Activated naive CD4-positive, alpha-beta T cell treated with anti-CD3 and anti-CD28 coated beads for 36 hours (primary cell): Measurements from ENCODE around the gene ZNF175. TPM values are rescaled to one million over a fixed set of nuclear protein-coding genes. Genes with fewer than 3 reads are reported as not detected.
"Not testable (repeated sequence)": the region's sequence is repeated elsewhere in the genome, so short reads cannot be mapped to it uniquely, and the experiment has no call there.

ENCODE experiments used
- CTCF ChIA-PET: fragments of 350-600 bp; sonication (Branson Sonifier 250); formaldehyde crosslinking; loops from one replicate; lab custom pipeline; 2021; ENCODE audit warnings: antibody characterized with exemption; lab: Charles Lee
- DNase-seq: peaks from one replicate; pipeline ENCODE4 v3.0.0-alpha.2; 2020
- H3K27ac Mint-ChIP-seq: one replicate; pipeline ENCODE4 v1.8.0; 2021; ENCODE audit warnings: mild to moderate bottlenecking, mixed read lengths
- H3K27me3 Mint-ChIP-seq: one replicate; pipeline ENCODE4 v1.8.0; 2021; ENCODE audit warnings: low read depth, mixed read lengths
- H3K36me3 Mint-ChIP-seq: one replicate; pipeline ENCODE4 v1.8.0; 2021; ENCODE audit warnings: low read depth, mixed read lengths
- H3K4me1 Mint-ChIP-seq: one replicate; pipeline ENCODE4 v1.8.0; 2021; ENCODE audit warnings: low read depth, mixed read lengths
- H3K4me3 Mint-ChIP-seq: one replicate; pipeline ENCODE4 v1.8.0; 2021; ENCODE audit warnings: mild to moderate bottlenecking, moderate library complexity, mixed read lengths
- H3K9me3 Mint-ChIP-seq: one replicate; pipeline ENCODE4 v1.8.0; 2021; ENCODE audit warnings: mixed read lengths
- intact Hi-C: fragments of 100-400 bp; cut with micrococcal nuclease; formaldehyde crosslinking; loops from one replicate; pipeline ENCODE4 v1.15.1; 2023
- total RNA-seq, 2 experiments: library from RNA; stranded (reverse); gene quantifications; one replicate each; pipeline ENCODE4 v1.2.3, GENCODE V29; 2021

Gene ZNF175
- total RNA-seq, 2 experiments from 2014 or later, result 6.5 to 7.9 TPM

DNA sequence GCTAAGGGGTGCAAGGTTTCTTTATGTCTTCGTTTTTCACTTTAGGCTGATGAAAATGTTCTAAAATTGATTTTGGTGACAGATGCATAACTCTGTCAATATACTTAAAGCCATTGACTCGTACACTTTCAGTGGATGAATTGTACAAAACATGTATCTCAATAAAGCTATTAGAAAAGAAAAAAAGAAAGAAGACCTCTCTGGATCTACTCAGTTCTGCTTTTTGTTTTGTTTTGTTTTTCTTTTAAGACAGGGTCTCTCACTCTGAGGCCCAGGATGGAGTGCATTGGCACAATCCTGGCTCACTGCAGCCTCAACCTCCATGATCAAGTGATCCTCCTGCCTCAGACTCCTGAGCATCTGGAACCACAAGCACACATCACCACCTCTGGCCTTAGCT lies 55.6 kb downstream of the ZNF175 start:
- DNase-seq, result no peak
- CTCF ChIA-PET, result no interaction called here
- Mint-ChIP-seq H3K27me3 (peaks cover 23% of the 10 kb centered on the region), H3K27ac (no peak overlapping the region), H3K4me1 (no peaks in the 10 kb centered on the region), H3K4me3 (no peak overlapping the region), H3K9me3 (no peaks in the 10 kb centered on the region), H3K36me3 (no peaks in the 10 kb centered on the region)
- intact Hi-C loops, result no loop called here

DNA sequence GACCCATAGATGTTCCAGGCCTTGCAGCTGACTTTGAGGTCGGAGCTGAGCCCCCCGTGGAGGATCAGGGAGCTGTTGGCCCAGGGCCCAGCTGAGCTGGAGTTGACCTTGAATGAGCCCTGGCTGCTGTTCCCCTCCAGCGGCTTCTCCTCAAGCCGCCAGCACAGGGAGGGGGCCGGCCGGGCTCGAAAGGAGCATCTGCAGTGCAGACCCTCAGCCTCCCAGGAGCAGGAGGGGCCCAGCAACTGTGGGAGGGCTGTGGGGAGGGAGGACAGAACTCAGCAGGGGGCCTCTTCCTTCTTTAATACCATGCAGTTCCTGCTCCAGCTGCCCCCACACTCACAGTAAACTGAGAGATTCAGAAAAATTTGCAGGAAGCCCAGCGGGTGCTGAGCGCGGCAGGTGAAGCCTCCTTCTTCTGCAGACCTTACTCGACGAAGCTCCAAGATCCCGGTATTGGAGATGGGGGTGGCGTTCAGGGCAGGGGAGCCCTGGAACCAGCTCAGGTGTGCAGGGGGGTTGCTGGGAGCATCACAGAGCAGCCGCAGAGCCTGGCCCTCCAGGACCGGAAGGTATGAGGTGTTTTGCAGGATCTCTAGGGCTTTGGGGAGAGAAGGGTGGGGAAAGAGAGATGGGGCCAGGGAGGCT lies 56.5 kb downstream of the ZNF175 start:
- H3K4me3 Mint-ChIP-seq, result no peak overlapping the region
- H3K4me1 Mint-ChIP-seq, result no peaks in the 10 kb centered on the region
- no peaks in the 10 kb centered on the region for H3K36me3 Mint-ChIP-seq
- no peak for DNase-seq
- intact Hi-C loops, result no loop called here
- no peaks in the 10 kb centered on the region for H3K9me3 Mint-ChIP-seq
- peaks cover 25% of the 10 kb centered on the region for H3K27me3 Mint-ChIP-seq
- CTCF ChIA-PET, result interaction anchor here (0.7 kb wide), 1 partner anchor 34 kb away, joined by 3 read pairs; no protein-coding TSS in a partner anchor
- H3K27ac Mint-ChIP-seq, result no peak overlapping the region

DNA sequence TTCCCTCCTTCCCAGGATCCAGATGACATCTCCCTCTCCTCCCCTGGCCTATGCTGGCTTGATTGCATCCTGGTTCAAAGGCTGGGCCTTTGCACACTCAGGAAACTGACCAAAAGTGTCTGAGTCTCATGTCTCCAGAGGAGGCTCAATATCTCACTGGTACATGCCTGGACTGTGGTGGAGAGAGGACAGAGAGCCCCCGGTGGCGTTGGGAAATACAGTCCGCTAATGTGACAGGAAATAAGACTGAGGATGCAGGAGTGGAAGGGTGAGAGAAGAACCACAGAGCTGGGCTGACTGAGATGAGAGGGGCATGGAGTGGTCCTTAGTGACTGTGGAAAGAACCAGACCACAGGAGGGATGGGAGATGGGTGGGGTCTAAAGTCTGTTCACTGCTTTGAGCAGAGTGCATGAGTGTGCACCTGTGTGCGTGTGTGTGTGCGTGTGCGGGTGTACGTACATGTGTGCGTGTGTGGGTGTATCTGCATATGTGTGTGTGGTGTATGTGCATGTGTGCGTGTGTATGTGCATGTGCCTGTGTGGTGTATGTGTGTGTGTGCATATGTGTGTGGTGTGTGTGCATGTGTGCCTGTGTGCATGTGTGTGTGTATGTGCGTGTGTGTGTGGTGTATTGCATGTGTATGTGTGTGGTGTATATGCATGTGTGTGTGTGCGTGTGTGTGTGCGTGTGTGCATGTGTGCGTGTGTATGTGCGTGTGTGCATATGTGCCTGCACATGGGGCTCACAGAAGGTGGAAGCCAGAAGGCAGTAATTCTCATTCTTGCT lies 57.3 kb downstream of the ZNF175 start:
- H3K36me3 Mint-ChIP-seq, result no peaks in the 10 kb centered on the region
- intact Hi-C loops, result no loop called here
- no peak for DNase-seq
- H3K27me3 Mint-ChIP-seq, result peaks cover 23% of the 10 kb centered on the region
- no peaks in the 10 kb centered on the region for H3K4me1 Mint-ChIP-seq
- CTCF ChIA-PET, result no interaction called here
- no peaks in the 10 kb centered on the region for H3K9me3 Mint-ChIP-seq
- H3K4me3 Mint-ChIP-seq, result no peak overlapping the region
- no peak overlapping the region for H3K27ac Mint-ChIP-seq

DNA sequence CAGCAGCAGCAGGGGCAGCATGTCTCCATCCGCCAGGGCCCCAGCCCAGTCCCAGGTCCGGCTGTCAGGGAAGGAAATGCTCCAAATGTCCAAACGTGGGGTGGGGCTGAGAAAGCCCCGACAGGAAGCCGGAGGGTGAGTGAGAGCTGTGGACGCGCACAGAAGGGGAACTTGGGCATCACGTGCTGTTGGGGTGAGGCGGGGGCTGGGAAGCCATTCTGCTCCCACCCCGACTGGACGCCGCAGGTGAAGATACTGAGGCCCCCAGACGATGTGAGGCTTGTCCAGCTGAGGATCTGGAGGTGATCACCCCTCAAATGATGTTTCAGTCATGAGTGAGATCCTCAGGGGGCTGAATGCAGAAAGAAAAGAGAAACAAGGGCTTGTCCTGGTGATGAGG lies 59.2 kb downstream of the ZNF175 start, which contains the start of gene SIGLEC5:
Gene SIGLEC5, minus strand, starts transcription at position 87 of the 400 bp plus-strand sequence. Its CDS starts 66 bp downstream, at position 21.
- DNase-seq, H3K4me1 Mint-ChIP-seq, H3K4me3 Mint-ChIP-seq, H3K36me3 Mint-ChIP-seq, H3K9me3 Mint-ChIP-seq, intact Hi-C loops, H3K27ac Mint-ChIP-seq: not testable (repeated sequence)
- H3K27me3 Mint-ChIP-seq, result peaks cover 16% of the 10 kb centered on the region
- CTCF ChIA-PET, result interaction anchor here (0.6 kb wide), 1 partner anchor 45 kb away, joined by 4 read pairs; no protein-coding TSS in a partner anchor

DNA sequence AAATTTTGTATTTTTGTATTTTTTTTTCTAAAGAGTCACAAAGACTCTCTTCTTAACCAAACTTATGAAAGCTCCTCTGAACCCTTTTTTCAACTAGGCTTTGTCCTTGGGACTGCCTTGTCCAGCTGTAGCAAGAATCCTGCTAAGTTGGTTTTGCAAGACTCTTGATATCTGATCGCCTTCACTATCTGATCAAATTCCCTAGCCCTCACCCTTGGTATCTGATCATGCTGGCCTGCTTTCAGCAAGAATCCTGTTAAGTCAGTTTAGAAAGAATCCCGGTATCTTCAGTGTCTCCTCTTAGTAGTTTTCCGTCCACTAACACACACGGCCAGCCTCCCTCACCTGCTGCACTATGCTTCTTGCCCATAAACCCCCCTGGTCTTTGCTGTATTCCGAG lies 61.0 kb downstream of the ZNF175 start:
- Mint-ChIP-seq H3K27me3 (peaks cover 13% of the 10 kb centered on the region), H3K4me3 (no peak overlapping the region), H3K27ac (no peak overlapping the region), H3K36me3 (no peaks in the 10 kb centered on the region), H3K4me1 (no peaks in the 10 kb centered on the region), H3K9me3 (no peaks in the 10 kb centered on the region)
- CTCF ChIA-PET, result interaction anchor here (0.6 to 1.1 kb wide), 2 partner anchors 15 to 877 kb away, joined by 3 read pairs; no protein-coding TSS in a partner anchor
- intact Hi-C loops, result no loop called here
- DNase-seq, result no peak

DNA sequence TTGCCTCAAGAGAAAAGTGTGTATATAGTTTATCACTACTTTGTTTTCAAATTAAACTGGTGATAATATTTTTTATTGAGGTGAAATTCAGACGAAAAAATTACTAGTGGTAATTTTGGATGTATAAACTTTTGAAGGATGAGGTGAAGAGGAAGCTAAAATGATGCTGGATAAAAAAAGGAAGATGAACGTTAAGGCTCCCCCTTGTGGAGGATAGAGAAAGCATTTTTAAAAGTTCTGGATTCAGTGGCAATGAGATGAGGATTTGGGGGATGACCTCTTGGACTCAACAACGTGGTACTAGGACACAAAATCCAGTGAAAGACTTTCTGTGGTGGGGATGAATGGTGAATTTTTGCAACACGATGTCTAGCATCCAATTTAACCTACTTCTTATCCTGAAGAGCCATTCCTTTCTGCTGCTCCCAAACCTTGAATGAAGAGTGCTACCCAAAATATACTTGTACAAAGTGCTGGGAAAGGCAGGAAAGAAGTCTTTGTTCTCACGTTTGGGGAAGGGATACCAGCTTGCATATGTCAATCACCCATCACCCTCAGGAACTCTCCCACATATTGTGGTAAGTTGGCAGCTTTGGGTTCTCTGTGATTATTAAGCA lies 66.4 kb downstream of the ZNF175 start:
- Mint-ChIP-seq H3K27me3 (peaks cover 29% of the 10 kb centered on the region), H3K9me3 (peaks cover 4% of the 10 kb centered on the region), H3K4me1 (no peaks in the 10 kb centered on the region), H3K36me3 (no peaks in the 10 kb centered on the region), H3K4me3 (no peak overlapping the region), H3K27ac (no peak overlapping the region)
- no peak for DNase-seq
- intact Hi-C loops, result loop anchor here (1.0 kb wide), 1 partner anchor 164 kb away; no protein-coding TSS in a partner anchor
- CTCF ChIA-PET, result interaction anchor here (0.6 to 2.1 kb wide), 6 partner anchors 19 to 280 kb away, joined by 3 to 10 read pairs (median 3); partner anchors contain the start of gene HAS1

DNA sequence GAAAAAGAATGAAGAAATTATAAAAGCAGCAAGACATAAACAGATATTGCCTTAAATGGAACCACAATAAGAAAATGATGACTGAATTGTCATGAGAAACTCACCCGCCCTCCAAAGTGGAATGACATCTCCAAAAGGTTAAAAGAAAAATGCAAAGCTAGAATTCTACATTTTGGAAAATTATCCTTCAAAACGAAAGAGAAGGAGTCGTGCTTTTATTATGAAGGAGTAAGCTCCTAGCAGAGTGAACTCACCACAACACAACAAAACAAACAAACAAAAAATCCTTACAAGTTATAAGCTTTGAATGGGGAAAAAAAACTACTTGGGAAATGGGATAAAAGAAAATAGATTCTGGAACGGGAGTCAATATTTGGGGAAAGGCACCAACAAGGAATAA lies 68.8 kb downstream of the ZNF175 start:
- DNase-seq, result no peak
- CTCF ChIA-PET, result interaction anchor here (0.6 kb wide), 1 partner anchor 137 kb away, joined by 3 read pairs; no protein-coding TSS in a partner anchor
- no peak overlapping the region for H3K27ac Mint-ChIP-seq
- H3K4me1 Mint-ChIP-seq, result no peaks in the 10 kb centered on the region
- peaks cover 39% of the 10 kb centered on the region for H3K27me3 Mint-ChIP-seq
- intact Hi-C loops, result no loop called here
- no peak overlapping the region for H3K4me3 Mint-ChIP-seq
- peaks cover 4% of the 10 kb centered on the region for H3K9me3 Mint-ChIP-seq
- no peaks in the 10 kb centered on the region for H3K36me3 Mint-ChIP-seq

DNA sequence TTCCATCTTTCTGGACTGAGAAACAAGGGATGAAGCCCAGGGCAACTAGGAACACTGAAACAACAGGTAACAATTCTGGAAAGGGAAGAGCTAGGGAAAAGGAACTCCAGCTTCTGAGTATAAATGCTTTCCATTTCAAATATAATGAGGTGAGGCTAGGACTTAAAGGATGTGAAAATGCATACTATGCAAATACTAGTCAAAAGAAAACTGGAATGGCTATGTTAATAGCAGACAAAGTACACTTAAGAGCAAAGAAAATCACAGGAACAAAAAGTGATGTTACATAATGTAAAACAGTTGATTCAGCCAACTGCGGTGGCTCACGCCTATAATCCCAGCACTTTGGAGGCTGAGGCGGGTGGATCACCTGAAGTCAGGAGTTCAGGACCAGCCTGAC lies 69.3 kb downstream of the ZNF175 start:
- H3K36me3 Mint-ChIP-seq, result no peaks in the 10 kb centered on the region
- DNase-seq, result no peak
- peaks cover 39% of the 10 kb centered on the region for H3K27me3 Mint-ChIP-seq
- CTCF ChIA-PET, result interaction anchor here (0.6 kb wide), 1 partner anchor 137 kb away, joined by 3 read pairs; no protein-coding TSS in a partner anchor
- H3K4me3 Mint-ChIP-seq, result no peak overlapping the region
- H3K27ac Mint-ChIP-seq, result no peak overlapping the region
- intact Hi-C loops, result no loop called here
- no peaks in the 10 kb centered on the region for H3K4me1 Mint-ChIP-seq
- H3K9me3 Mint-ChIP-seq, result peaks cover 4% of the 10 kb centered on the region

DNA sequence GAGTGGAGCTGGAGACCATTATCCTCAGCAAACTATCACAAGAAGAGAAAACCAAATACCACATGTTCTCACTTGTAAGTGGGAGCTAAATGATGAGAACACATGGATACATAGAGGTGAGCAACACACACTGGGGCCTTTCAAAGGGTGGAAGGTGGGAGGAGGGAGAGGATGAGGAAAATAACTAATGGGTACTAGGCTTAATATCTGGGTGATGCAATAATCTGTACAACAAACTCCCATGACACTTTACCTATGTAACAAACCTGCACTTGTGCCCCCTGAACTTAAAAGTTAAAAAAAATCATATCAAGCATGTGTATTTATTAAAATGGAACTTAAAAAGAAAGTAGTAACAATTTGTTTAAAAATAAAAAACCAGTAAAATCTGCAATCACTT lies 70.6 kb downstream of the ZNF175 start:
- H3K4me1 Mint-ChIP-seq, result no peaks in the 10 kb centered on the region
- H3K36me3 Mint-ChIP-seq, result no peaks in the 10 kb centered on the region
- peaks cover 39% of the 10 kb centered on the region for H3K27me3 Mint-ChIP-seq
- CTCF ChIA-PET, result no interaction called here
- no peak overlapping the region for H3K4me3 Mint-ChIP-seq
- no peak for DNase-seq
- H3K27ac Mint-ChIP-seq, result no peak overlapping the region
- intact Hi-C loops, result no loop called here
- peaks cover 4% of the 10 kb centered on the region for H3K9me3 Mint-ChIP-seq

Other genes starting within 250 kb of the ZNF175 start
- 1 to 10 TPM; 1.4 to 1.5 TPM for gene VSIG10L, start 229.1 kb upstream of the ZNF175 start, total RNA-seq
- gene ETFB, start 204.9 kb upstream of the ZNF175 start, total RNA-seq, result 100 to 1,000 TPM; 118 to 128 TPM
- gene CLDND2, start 202.3 kb upstream of the ZNF175 start, total RNA-seq, result under 1 TPM; 0.72 TPM
- gene NKG7, start 198.6 kb upstream of the ZNF175 start, total RNA-seq, result 10 to 100 TPM; 16.3 to 17.5 TPM
- gene LIM2, start 183.3 kb upstream of the ZNF175 start, total RNA-seq, result not detected
- gene C19orf84, start 180.7 kb upstream of the ZNF175 start, total RNA-seq, result not detected
- gene SIGLEC10, start 153.6 kb upstream of the ZNF175 start, total RNA-seq, result not detected
- not detected for gene SIGLEC8, start 112.8 kb upstream of the ZNF175 start, total RNA-seq
- gene CEACAM18, start 92.7 kb upstream of the ZNF175 start, total RNA-seq, result not detected
- not detected for gene SIGLEC12, start 69.5 kb upstream of the ZNF175 start, total RNA-seq
- not detected for gene SIGLEC6, start 39.6 kb upstream of the ZNF175 start, total RNA-seq
- under 1 TPM in 1 of 2 experiments, not detected in 1; 0.12 TPM for gene SIGLEC5, start 59.1 kb downstream of the ZNF175 start, total RNA-seq
- not detected for gene SIGLEC14, start 75.5 kb downstream of the ZNF175 start, total RNA-seq
- gene SPACA6, start 122.0 kb downstream of the ZNF175 start, total RNA-seq, result 1 to 10 TPM; 5.8 to 6.6 TPM
- gene HAS1, start 152.7 kb downstream of the ZNF175 start, total RNA-seq, result not detected
- gene FPR1, start 180.6 kb downstream of the ZNF175 start, total RNA-seq, result not detected
- not detected for gene FPR2, start 189.9 kb downstream of the ZNF175 start, total RNA-seq
- gene FPR3, start 223.9 kb downstream of the ZNF175 start, total RNA-seq, result not detected